Neutrophil (primary cell): ENCODE data around the gene PYHIN1.

ENCODE experiments used
- H3K27ac ChIP-seq: fragments of 200-600 bp; sonication (generic); 2 replicates; pipeline ENCODE4 v1.5.1; 2016; ENCODE audit warnings: mild to moderate bottlenecking, moderate library complexity
- H3K27me3 ChIP-seq: fragments of 200-600 bp; sonication (generic); 2 replicates; pipeline ENCODE4 v1.6.0; 2016; ENCODE audit warnings: mild to moderate bottlenecking
- H3K36me3 ChIP-seq: fragments of 200-600 bp; sonication (generic); 2 replicates; pipeline ENCODE4 v1.5.1; 2017
- H3K4me1 ChIP-seq, 2 experiments: fragments of 200-600 bp in 1 of 2; sonication (generic) in 1 of 2; 1 replicate in 1 of 2; 2 replicates in 1 of 2; pipeline versions ENCODE4 v1.5.1 to v1.6.1; 2013 to 2016; ENCODE audit warnings: low read depth in 1 of 2, low read length in 1 of 2, mild to moderate bottlenecking in 1 of 2, moderate library complexity in 1 of 2; ENCODE audit not compliant: control insufficient read depth in 1 of 2, insufficient read depth in 1 of 2
- H3K4me3 ChIP-seq, 2 experiments: fragments of 200-600 bp in 1 of 2; sonication (generic) in 1 of 2; 1 replicate in 1 of 2; 2 replicates in 1 of 2; pipeline ENCODE4 v1.5.1; 2013 to 2016; ENCODE audit warnings: low read depth in 1 of 2, low read length in 1 of 2, mild to moderate bottlenecking in 1 of 2, moderate library complexity in 1 of 2
- H3K9me3 ChIP-seq: fragments of 200-600 bp; sonication (generic); 2 replicates; pipeline ENCODE4 v1.5.1; 2016
- CTCF ChIP-seq: fragments of 200-600 bp; sonication (generic); IDR thresholded peaks from 2 replicates; pipeline ENCODE4 v1.5.1; 2016; ENCODE audit warnings: antibody characterized with exemption

PYHIN1 gene

GRCh38 chr1:158962983-158963382 is 31.6 kb downstream of the PYHIN1 start:
- Histone ChIP-seq H3K27me3 (no peaks in the 10 kb centered on the region), H3K27ac (no peak overlapping the region), H3K4me3 (no peak overlapping the region), H3K36me3 (no peaks in the 10 kb centered on the region), H3K4me1 (no peaks in the 10 kb centered on the region), H3K9me3 (no peaks in the 10 kb centered on the region)
- no peak for TF ChIP-seq CTCF

GRCh38 chr1:158969166-158969565 is 37.8 kb downstream of the PYHIN1 start:
- H3K27ac ChIP-seq = no peak overlapping the region
- H3K9me3 ChIP-seq = no peaks in the 10 kb centered on the region
- H3K27me3 ChIP-seq = no peaks in the 10 kb centered on the region
- H3K36me3 ChIP-seq = no peaks in the 10 kb centered on the region
- H3K4me3 ChIP-seq = no peak overlapping the region
- TF ChIP-seq CTCF = no peak
- H3K4me1 ChIP-seq = no peaks in the 10 kb centered on the region

GRCh38 chr1:158969855-158970254 is 38.5 kb downstream of the PYHIN1 start:
- H3K4me3 ChIP-seq = no peak overlapping the region
- no peak overlapping the region for H3K27ac ChIP-seq
- H3K9me3 ChIP-seq = no peaks in the 10 kb centered on the region
- no peak for TF ChIP-seq CTCF
- H3K36me3 ChIP-seq = no peaks in the 10 kb centered on the region
- no peaks in the 10 kb centered on the region for H3K27me3 ChIP-seq
- no peaks in the 10 kb centered on the region for H3K4me1 ChIP-seq

GRCh38 chr1:158972841-158973240 is 41.5 kb downstream of the PYHIN1 start:
- TF ChIP-seq CTCF = no peak
- Histone ChIP-seq H3K36me3 (no peaks in the 10 kb centered on the region), H3K27ac (no peak overlapping the region), H3K27me3 (no peaks in the 10 kb centered on the region), H3K4me3 (no peak overlapping the region), H3K9me3 (no peaks in the 10 kb centered on the region), H3K4me1 (no peaks in the 10 kb centered on the region)

GRCh38 chr1:158976219-158976618 is 44.9 kb downstream of the PYHIN1 start:
- no peak for TF ChIP-seq CTCF
- H3K9me3 ChIP-seq = no peaks in the 10 kb centered on the region
- no peak overlapping the region for H3K4me3 ChIP-seq
- H3K4me1 ChIP-seq = peaks cover 0 to 8% of the 10 kb centered on the region in 2 experiments
- H3K27ac ChIP-seq = no peak overlapping the region
- no peaks in the 10 kb centered on the region for H3K36me3 ChIP-seq
- no peaks in the 10 kb centered on the region for H3K27me3 ChIP-seq

- Histone ChIP-seq H3K27ac (no peak overlapping the region), H3K36me3 (no peaks in the 10 kb centered on the region), H3K4me3 (no peak overlapping the region), H3K27me3 (no peaks in the 10 kb centered on the region), H3K4me1 (peaks cover 0 to 8% of the 10 kb centered on the region in 2 experiments), H3K9me3 (no peaks in the 10 kb centered on the region)
- no peak for TF ChIP-seq CTCF
Observed at GRCh38 chr1:158978730-158979129, 47.4 kb downstream of the PYHIN1 start.
